ENCODE results near the gene MXRA8.

MXRA8 gene

GRCh38 chr1:1315435-1315954 is 42.9 kb downstream of the MXRA8 start:
- H3K4me2 ChIP-seq = no peak overlapping the region
- H3K27me3 ChIP-seq (ENCODE audit: insufficient read depth, low read depth) = no peaks in the 10 kb centered on the region
- H3K27ac ChIP-seq = no peak overlapping the region
- no peak overlapping the region for H3K4me3 ChIP-seq (IDR thresholded peaks at IDR 0.05; ENCODE audit: insufficient read depth, low read depth, low read length)
- H2AFZ ChIP-seq (ENCODE audit: low read depth) = no peak overlapping the region
- H3K79me2 ChIP-seq (ENCODE audit: insufficient read depth, low read depth) = peaks cover 13% of the 10 kb centered on the region; the same call in 1 of the 2 replicates
- no peak for TF ChIP-seq CTCF (conservative IDR thresholded peaks at IDR 0.05; ENCODE audit: low read depth, low read length)
- no peak overlapping the region for H3K9ac ChIP-seq
- no peaks in the 10 kb centered on the region for H4K20me1 ChIP-seq (ENCODE audit: insufficient read depth)
- no peaks in the 10 kb centered on the region for H3K4me1 ChIP-seq (ENCODE audit: low read depth, poor library complexity, severe bottlenecking)
- H3K36me3 ChIP-seq (ENCODE audit: insufficient read depth) = no peaks in the 10 kb centered on the region; the same call in 1 of the 2 replicates

- Histone ChIP-seq H3K79me2 (ENCODE audit: insufficient read depth, low read depth) (peaks cover 12% of the 10 kb centered on the region; the same call in 1 of the 2 replicates), H4K20me1 (ENCODE audit: insufficient read depth) (no peaks in the 10 kb centered on the region), H3K27me3 (ENCODE audit: insufficient read depth, low read depth) (no peaks in the 10 kb centered on the region), H3K4me1 (ENCODE audit: low read depth, poor library complexity, severe bottlenecking) (no peaks in the 10 kb centered on the region), H3K4me2 (no peak overlapping the region), H2AFZ (ENCODE audit: low read depth) (no peak overlapping the region), H3K9ac (no peak overlapping the region), H3K36me3 (ENCODE audit: insufficient read depth) (no peaks in the 10 kb centered on the region; the same call in 1 of the 2 replicates), H3K27ac (no peak overlapping the region), H3K4me3 (IDR thresholded peaks at IDR 0.05; ENCODE audit: insufficient read depth, low read depth, low read length) (no peak overlapping the region)
- no peak for TF ChIP-seq CTCF (conservative IDR thresholded peaks at IDR 0.05; ENCODE audit: low read depth, low read length)
Observed at GRCh38 chr1:1314678-1315335, 43.5 kb downstream of the MXRA8 start.

- Histone ChIP-seq H3K79me2 (ENCODE audit: insufficient read depth, low read depth) (peaks cover 12% of the 10 kb centered on the region; the same call in 1 of the 2 replicates), H3K27me3 (ENCODE audit: insufficient read depth, low read depth) (no peaks in the 10 kb centered on the region), H3K27ac (no peak overlapping the region), H3K9ac (no peak overlapping the region), H3K36me3 (ENCODE audit: insufficient read depth) (no peaks in the 10 kb centered on the region; the same call in 1 of the 2 replicates), H2AFZ (ENCODE audit: low read depth) (no peak overlapping the region), H4K20me1 (ENCODE audit: insufficient read depth) (no peaks in the 10 kb centered on the region), H3K4me3 (IDR thresholded peaks at IDR 0.05; ENCODE audit: insufficient read depth, low read depth, low read length) (no peak overlapping the region), H3K4me2 (no peak overlapping the region), H3K4me1 (ENCODE audit: low read depth, poor library complexity, severe bottlenecking) (no peaks in the 10 kb centered on the region)
- no peak for TF ChIP-seq CTCF (conservative IDR thresholded peaks at IDR 0.05; ENCODE audit: low read depth, low read length)
Observed at GRCh38 chr1:1314237-1314586, 44.1 kb downstream of the MXRA8 start.

- H3K79me2 ChIP-seq (ENCODE audit: insufficient read depth, low read depth) = peaks cover 12% of the 10 kb centered on the region; the same call in 1 of the 2 replicates
- H2AFZ ChIP-seq (ENCODE audit: low read depth) = no peak overlapping the region
- H3K4me2 ChIP-seq = no peak overlapping the region
- TF ChIP-seq CTCF (conservative IDR thresholded peaks at IDR 0.05; ENCODE audit: low read depth, low read length) = no peak
- H3K4me3 ChIP-seq (IDR thresholded peaks at IDR 0.05; ENCODE audit: insufficient read depth, low read depth, low read length) = no peak overlapping the region
- H4K20me1 ChIP-seq (ENCODE audit: insufficient read depth) = no peaks in the 10 kb centered on the region
- no peaks in the 10 kb centered on the region for H3K27me3 ChIP-seq (ENCODE audit: insufficient read depth, low read depth)
- H3K36me3 ChIP-seq (ENCODE audit: insufficient read depth) = no peaks in the 10 kb centered on the region; the same call in 1 of the 2 replicates
- H3K9ac ChIP-seq = no peak overlapping the region
- no peak overlapping the region for H3K27ac ChIP-seq
- H3K4me1 ChIP-seq (ENCODE audit: low read depth, poor library complexity, severe bottlenecking) = no peaks in the 10 kb centered on the region
Observed at GRCh38 chr1:1313500-1314236, 44.7 kb downstream of the MXRA8 start.

Data from KMS-11 (cell line).